ENCODE measurements around the gene LIMD2.

- TF ChIP-seq CTCF (conservative IDR thresholded peaks at IDR 0.05; ENCODE audit: low read depth, low read length) (no peak), EZH2 (IDR thresholded peaks at IDR 0.05; ENCODE audit: borderline replicate concordance, low read depth, low read length, poor library complexity, severe bottlenecking) (no peak)
Measured at GRCh38 chr17:63693411-63694113, 6.4 kb downstream of the LIMD2 start.

Measured in A673 (cell line).